ENCODE data around the gene DMRTA1.

- TF ChIP-seq POLR2A (IDR thresholded peaks at IDR 0.05; ENCODE audit: low read depth, low read length) (no peak), CTCF (IDR thresholded peaks at IDR 0.05; ENCODE audit: extremely low read depth in 1 of 2, insufficient read depth in 1 of 2, low read depth in 1 of 2, low read length in 2 of 2) (no peak), JUN (IDR thresholded peaks at IDR 0.05; ENCODE audit: borderline replicate concordance, insufficient read depth, insufficient read length, low read depth) (no peak), POLR2AphosphoS5 (IDR thresholded peaks at IDR 0.05; ENCODE audit: insufficient read depth, low read depth, low read length) (no peak), FOS (IDR thresholded peaks at IDR 0.05; ENCODE audit: borderline replicate concordance, insufficient read depth, low read length) (no peak), MAX (IDR thresholded peaks at IDR 0.05; ENCODE audit: insufficient read depth, insufficient read length) (no peak)
These were observed 22.0 kb upstream of the DMRTA1 start for GRCh38 chr9:22424616-22425015.

Data from endothelial cell of umbilical vein (primary cell).